LNCAP (cell line): ENCODE results near the gene ENAH.

Experiments
- TF ChIP-seq, protein P1 (sequence below): fragments of 450-650 bp; IDR thresholded peaks from 2 replicates; pipeline ENCODE4 v1.5.1; 2017; ENCODE audit warnings: mild to moderate bottlenecking

Gene ENAH

DNA sequence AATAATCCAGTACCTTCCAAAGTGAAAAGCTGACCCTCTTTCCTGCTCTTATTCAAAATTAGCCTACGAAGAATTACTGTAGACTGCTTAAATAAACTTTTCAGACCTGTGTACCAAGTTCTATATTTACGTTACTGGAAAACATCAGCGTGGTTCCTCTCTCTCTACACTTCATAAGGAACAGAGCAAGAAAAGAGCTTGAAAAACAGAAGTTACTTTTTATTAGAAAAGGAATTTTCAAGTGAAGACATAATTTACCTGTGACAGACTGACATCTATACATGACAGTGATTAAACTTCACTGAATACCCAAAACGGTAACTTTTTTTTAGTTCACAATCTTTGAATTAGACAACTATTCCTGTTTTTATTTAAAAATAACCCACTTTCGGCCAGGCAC lies 2.7 kb downstream of the ENAH start:
- TF ChIP-seq, protein P1, sequence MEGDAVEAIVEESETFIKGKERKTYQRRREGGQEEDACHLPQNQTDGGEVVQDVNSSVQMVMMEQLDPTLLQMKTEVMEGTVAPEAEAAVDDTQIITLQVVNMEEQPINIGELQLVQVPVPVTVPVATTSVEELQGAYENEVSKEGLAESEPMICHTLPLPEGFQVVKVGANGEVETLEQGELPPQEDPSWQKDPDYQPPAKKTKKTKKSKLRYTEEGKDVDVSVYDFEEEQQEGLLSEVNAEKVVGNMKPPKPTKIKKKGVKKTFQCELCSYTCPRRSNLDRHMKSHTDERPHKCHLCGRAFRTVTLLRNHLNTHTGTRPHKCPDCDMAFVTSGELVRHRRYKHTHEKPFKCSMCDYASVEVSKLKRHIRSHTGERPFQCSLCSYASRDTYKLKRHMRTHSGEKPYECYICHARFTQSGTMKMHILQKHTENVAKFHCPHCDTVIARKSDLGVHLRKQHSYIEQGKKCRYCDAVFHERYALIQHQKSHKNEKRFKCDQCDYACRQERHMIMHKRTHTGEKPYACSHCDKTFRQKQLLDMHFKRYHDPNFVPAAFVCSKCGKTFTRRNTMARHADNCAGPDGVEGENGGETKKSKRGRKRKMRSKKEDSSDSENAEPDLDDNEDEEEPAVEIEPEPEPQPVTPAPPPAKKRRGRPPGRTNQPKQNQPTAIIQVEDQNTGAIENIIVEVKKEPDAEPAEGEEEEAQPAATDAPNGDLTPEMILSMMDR, result no peak

DNA sequence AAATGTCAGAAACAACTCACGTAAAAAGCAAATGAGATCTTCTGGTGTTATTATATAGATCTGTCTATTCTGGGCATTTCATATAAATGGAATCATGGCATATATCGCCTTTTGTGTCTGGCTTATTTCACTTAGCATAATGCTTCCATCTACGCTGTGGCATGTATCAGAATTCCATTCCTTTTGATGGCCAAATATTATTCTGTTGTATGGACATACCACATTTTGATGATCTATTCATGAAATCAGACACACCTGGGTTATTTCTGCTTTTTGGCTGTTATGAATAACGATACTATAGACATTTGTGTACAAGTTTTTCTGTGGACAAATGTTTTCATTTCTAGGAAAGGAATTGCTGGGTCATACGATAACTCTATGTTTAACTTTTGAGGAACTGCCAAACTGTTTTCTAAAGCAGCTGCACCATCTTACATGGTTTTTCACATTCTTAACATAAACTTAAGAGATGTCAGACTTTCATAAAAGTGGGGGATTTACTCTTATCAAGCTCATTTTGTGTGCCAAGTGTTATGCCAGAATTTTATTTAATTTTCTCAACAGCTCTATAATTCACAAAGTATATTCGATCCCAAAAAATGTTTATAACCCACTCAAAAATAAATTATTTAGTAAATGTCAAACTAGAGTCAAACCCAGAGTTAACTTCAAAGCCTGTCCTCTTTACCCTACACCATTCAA lies 7.6 kb downstream of the ENAH start:
- TF ChIP-seq, protein P1, result no peak

DNA sequence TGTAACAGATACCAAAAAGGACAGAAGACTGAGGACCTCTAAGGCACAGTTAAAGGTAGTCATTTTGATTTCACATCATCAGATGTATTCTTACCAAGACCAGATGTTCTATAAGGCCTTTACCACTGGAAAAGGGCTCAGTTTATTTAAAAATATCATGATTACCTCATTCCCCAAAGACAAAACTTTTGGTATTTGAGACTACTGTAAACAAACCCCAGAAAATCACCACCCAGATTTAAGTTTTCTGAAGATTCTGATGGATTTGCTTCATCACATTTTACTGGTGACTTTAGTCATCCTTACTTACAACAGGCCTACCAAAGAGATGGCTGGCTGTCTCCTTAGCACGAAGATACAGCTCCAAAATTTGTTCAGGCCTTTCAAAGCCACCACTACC lies 8.3 kb downstream of the ENAH start:
- TF ChIP-seq, protein P1, result no peak

- TF ChIP-seq, protein P1, result no peak
Measured at GRCh38 chr1:225642177-225642576, 10.7 kb downstream of the ENAH start.

- TF ChIP-seq, protein P1, result no peak
Measured at GRCh38 chr1:225638853-225639252, 14.1 kb downstream of the ENAH start.

DNA sequence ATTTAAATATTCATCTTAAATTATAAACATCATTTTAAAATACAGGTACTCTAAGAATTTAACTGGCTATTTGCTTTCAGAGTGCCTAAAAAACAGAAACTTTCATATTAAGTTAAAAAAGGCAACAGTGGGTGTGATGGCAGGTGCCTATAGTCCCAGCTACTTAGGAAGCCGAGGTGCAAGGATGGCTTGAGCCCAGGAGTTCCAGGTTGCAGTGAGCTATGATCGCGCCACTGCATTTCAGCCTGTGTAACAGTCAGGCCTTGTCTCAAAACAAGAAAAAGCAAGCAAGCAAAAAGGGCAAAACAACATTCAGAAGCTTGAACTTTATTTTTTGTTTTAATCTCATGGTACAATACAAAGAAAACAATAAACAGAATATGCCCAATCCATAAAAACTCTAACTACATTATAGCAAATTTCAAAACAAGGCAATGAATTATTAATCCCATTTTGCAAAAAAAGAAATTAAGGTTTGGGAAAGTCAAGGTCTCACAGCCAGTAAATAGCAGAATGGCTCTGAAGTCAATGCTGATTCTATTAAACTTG lies 15.2 kb downstream of the ENAH start:
- TF ChIP-seq, protein P1, result no peak

DNA sequence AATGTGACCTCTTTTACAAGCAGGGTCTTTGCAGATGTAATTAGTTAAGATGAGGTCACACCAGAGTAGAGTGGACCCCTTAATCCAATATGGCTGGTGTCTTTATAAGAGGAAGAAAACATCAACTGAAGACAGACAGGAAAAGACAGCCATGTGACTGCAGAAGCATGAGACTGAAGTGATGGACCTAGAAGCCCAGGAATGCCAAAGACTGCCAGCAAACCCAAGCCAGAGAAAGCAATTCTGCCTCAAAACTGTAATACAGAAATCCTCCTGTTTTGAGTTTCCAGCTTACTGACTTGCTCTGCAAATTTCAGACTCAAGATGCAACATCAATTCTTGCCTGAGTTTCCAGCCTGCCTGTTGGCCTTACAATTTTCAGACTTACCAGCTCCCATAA lies 17.3 kb downstream of the ENAH start:
- TF ChIP-seq, protein P1, result no peak
